Measurements from ENCODE around the gene CD34.
A peak's percentile ranks its signal among the peaks of the same experiment; 100 is the strongest.

Gene CD34

DNA sequence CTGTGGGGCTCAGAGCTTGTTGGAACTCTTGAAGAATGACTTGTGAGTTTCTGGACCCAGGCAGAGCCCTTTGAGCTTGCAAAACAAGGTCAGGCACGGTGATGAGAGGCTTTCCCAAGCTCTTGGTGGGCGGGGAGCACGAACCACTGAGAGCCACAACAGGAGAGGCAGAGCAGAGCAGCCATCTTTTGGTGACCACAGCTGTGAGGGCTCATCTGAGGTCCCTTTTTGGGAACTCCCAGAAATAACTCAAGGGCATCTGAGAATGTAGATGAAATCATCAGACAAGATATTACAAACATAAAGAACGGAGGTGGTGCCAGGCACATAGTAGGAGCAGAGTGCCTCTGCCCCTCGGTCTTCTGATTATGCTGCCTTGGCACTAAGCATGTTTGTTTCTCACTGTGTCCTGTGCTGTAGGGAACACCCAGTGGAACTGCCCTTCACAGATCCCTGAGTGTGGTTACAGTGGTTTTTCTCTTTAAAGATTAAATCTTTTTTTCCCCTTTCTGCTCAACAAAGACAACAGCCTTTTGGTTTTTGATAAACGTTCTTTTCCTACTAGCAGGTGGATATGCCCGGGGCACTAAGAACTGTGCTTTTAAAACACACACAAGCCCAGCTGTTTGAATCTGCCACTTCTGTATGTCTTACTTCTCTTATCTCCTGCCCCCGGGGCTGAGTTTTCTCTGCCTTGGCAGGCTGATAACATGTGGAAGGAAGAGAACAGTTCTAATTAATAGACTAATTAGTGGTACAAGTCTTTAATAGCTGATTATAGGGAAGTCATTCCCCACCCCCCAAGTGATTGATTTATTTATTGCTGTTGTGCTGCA lies 37.7 kb downstream of the CD34 start:
- no peak for DNase-seq (ENCODE audit: low read depth)

- no peak for DNase-seq (ENCODE audit: low read depth)
Observed at GRCh38 chr1:207872621-207873020, 38.3 kb downstream of the CD34 start.

DNA sequence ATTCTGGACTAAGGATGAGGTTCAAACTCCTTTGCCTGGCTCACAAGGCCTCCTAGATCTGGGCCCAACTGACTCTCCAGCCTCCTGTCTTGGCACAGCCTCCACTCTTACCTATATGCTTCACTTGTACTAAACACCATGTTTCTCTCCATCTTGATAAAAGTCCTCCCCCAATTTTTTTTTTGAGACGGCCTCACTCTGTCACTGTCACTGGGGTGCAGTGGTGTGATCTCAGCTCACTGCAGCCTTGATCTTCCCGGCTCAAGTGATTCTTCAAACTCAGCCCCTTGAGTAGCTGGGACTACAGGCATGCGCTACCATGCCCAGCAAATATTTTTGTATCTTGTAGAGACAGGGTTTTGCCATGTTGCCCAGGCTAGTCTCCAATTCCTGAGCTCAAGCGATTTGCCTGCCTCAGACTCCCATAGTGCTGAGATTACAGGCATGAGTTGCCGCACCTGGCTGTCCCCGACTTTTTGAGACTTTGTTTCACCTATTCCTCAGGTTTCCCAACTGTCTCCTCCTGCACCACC lies 39.7 kb downstream of the CD34 start:
- DNase-seq (ENCODE audit: low read depth): no peak

- DNase-seq (ENCODE audit: low read depth): no peak
Observed at GRCh38 chr1:207870306-207871031, 40.5 kb downstream of the CD34 start.

DNA sequence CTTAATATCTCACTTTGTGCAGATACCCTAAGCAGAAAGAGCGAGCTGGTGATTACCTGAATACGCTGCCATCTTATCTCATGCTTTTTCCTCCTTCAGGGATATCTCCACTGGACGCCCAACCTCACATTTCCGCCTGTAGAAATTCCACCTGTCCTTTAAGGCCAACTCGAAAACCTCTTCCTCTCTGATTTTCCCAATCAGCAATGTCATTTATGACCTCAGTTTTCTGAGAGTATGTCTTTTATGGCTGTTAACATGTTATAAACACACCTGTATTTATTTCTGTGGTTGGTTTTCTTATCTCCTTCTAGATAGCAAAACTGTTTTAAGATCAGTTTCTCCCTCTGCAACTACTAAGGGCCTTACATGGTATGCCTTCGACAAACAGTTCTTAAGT lies 41.1 kb downstream of the CD34 start:
- no peak for DNase-seq (ENCODE audit: low read depth)

DNA sequence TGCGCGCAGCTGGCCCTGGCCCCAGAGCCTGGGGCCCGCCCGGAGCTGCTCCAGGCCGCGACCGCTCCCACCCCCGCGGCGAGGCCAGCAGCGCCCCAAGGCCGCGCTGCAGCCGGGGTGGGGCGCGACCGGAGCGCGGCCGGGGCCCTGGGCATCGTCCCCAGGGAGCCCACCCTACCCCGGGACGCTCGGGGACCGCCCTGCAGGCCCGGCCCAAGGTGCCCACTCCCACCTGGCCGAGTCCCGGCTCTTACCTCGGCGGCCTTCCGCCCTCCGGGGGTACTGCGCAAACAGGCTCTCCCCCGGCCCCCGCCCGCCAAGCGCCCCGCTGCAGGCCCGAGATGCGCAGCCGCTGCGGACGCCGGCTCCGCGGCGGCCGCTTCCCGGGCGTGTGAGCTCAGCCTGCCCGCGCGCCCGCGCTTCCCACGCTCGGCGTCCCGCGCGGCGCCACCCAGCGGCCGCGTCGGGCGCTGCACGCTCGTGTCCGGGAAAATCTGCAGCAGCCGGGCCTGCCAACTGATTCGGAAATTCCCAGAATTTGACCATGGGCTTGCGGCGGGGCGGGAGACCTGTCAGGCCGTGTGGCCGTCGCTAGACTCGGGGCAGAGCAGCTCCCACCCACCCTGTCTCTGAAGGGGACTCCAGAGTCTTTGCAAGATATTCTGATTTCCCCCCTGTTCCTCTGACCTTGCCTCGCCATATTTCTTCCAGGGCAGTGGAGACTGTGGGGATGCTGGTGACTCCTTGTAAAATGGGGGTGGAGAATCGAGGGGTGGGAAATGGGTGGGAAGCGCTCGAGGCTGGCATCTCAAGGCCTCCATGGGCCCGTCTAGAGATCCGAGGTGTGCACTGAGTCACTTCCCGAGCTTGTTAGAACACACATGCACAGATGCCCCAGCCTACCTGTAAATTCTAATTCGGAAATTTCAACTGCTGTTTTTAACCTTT lies 41.9 kb downstream of the CD34 start:
- peak; percentile 63 for DNase-seq (ENCODE audit: low read depth)

- peak; percentile 64 for DNase-seq (ENCODE audit: low read depth)
Observed at GRCh38 chr1:207868251-207868773, 42.6 kb downstream of the CD34 start.

GRCh38 chr1:207867136-207868109 lies 43.5 kb downstream of the CD34 start:
- DNase-seq (ENCODE audit: low read depth): no peak

- DNase-seq (ENCODE audit: low read depth): peak; percentile 88
Observed at GRCh38 chr1:207866471-207867135, 44.3 kb downstream of the CD34 start.

GRCh38 chr1:207863893-207864535 lies 46.9 kb downstream of the CD34 start:
- DNase-seq (ENCODE audit: low read depth): no peak

- peak; percentile 63 for DNase-seq (ENCODE audit: low read depth)
Observed at GRCh38 chr1:207862241-207862787, 48.6 kb downstream of the CD34 start.

GRCh38 chr1:207861442-207862177 lies 49.3 kb downstream of the CD34 start:
- DNase-seq (ENCODE audit: low read depth): peak; percentile 34

GRCh38 chr1:207860531-207860930 lies 50.4 kb downstream of the CD34 start:
- no peak for DNase-seq (ENCODE audit: low read depth)

DNA sequence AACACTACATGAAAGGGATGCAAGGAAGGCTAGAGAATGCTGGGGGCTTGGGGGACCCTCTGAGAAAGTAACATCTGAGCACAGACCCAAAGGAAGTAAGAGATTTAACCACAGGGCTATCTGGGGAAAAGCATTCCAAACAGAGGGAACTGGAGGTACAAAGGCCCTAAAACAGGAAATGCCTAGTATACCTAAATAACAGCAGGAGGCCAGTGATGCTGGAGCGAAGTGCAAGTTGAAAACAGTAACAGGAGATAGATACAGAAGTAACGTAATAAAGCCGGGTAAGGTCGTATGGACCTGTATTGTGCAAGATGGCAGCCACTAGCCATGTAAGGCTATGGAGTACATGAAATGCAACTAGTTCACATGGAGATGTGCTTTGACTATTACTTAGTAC lies 52.1 kb downstream of the CD34 start:
- DNase-seq (ENCODE audit: low read depth): peak; percentile 81

DNA sequence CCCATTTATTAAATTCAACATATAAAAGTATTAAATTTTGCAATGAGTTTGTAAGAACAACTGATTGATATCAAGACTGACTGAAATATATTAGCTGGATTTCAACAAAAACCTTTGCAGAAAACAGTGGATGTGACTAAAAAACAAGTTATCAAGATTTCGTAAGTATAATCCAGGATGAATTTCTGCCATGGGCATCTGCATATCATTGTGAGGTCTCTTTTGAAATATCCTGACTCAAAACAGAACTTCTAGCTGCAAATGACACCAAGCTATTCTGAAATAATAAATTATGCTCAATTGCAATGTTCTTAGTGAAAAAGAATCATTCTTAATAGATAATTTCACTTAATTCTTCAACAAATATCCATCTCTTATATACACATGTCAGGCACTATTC lies 52.6 kb downstream of the CD34 start:
- peak; percentile 62 for DNase-seq (ENCODE audit: low read depth)

DNA sequence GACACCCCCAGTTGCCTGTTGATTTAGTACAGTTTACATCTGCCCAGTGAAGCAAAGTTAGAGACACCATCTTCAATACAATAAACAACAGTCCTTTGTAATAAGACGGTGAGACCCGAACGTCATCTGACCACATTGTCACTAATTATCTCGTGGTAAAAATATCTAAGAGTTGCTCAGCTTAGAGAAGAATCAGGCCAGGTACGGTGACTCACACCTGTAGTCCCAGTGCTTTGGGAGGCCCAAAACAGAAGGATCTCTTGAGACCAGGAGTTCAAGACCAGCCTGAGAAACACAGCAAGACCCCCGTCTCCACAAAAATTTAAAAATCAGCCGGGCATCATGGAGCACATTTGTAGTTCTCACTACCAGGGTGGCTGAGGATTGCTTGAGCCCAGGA lies 53.5 kb downstream of the CD34 start:
- DNase-seq (ENCODE audit: low read depth): no peak

DNA sequence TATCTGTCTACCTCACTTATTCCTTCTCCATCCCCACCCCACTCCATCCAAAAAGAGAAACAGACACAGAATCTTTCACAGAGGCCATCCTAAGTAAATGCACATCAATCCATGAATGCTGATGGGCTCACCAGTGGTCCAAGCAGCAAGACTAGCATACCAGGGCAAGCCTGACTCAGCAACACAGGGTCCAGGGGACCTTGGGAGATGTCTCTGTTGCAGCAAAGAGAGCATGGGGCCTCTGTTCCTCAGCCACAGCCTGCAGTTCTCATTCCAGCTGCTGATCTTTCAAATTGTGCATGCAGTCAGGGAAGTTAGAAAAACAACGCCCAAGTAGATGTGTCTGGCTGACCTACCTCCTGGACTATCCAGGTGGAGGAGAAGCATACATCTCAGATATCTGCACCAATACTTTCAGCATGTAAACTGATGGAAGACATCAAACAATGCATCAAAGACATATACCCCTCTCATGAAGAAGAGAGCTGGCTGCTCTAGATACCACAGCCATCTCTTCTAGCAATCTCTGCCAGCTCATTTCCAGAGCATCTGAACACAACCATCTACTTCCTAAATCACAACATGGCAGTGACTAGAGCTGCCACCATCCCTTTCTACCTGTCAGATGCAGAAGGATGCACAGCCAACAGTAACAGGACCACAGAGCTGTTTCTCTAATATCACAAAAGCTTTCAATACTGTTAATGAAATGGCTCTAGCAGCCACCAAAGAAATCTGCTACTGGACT lies 54.5 kb downstream of the CD34 start:
- DNase-seq (ENCODE audit: low read depth): no peak

DNA sequence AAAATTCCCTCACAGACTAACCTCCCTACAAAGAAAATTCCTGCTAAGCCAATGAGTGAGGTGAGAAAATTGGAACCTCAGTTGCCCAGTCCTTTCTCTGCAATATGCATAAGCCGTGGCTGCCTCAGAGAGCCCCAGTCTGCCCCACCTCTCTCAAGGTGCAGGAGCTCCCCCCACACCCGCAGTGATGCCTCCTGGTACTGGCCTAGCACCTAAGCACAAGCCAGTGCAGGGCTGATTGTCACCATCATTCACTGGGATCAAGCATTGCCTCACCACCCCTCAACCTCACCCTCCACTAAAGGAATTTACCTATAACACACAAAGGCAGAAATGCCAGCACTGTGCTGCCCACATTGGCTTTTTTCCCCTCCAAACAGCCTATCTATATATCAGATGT lies 56.9 kb downstream of the CD34 start:
- DNase-seq (ENCODE audit: low read depth): no peak
